ENCODE data around the gene ACAD10. TPM values are rescaled to one million over a fixed set of nuclear protein-coding genes. Genes with fewer than 3 reads are reported as not detected.
A peak's percentile ranks its signal among the peaks of the same experiment; 100 is the strongest.

ACAD10 gene
- total and polyA plus RNA-seq, 10 of the 15 experiments (the other 5 are each of a cell fraction or from before 2014, with no cell fraction given), result 2.9 to 21.9 (median 17.5) TPM

GRCh38 chr12:111788178-111788654 is 102.4 kb downstream of the ACAD10 start:
- in situ Hi-C loops (cut with MboI) (no loop called here), intact Hi-C loops (cut with micrococcal nuclease; ENCODE audit: unreplicated experiment) (loop anchor here (1.0 to 10.0 kb wide), 3 partner anchors 35 to 393 kb away; no protein-coding TSS in a partner anchor)
- POLR2A ChIA-PET, result interaction anchor here (0.5 kb wide), 1 partner anchor 1501 kb away, joined by 4 read pairs; no protein-coding TSS in a partner anchor
- no peaks in the 10 kb centered on the region for H4K20me1 ChIP-seq (ENCODE audit: control insufficient read depth, insufficient read depth)
- no peak for TF ChIP-seq RELA (IDR thresholded peaks at IDR 0.05; ENCODE audit: borderline replicate concordance, partially characterized antibody)
- TF ChIP-seq, protein P1, sequence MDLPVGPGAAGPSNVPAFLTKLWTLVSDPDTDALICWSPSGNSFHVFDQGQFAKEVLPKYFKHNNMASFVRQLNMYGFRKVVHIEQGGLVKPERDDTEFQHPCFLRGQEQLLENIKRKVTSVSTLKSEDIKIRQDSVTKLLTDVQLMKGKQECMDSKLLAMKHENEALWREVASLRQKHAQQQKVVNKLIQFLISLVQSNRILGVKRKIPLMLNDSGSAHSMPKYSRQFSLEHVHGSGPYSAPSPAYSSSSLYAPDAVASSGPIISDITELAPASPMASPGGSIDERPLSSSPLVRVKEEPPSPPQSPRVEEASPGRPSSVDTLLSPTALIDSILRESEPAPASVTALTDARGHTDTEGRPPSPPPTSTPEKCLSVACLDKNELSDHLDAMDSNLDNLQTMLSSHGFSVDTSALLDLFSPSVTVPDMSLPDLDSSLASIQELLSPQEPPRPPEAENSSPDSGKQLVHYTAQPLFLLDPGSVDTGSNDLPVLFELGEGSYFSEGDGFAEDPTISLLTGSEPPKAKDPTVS (IDR thresholded peaks at IDR 0.05; ENCODE audit: low read depth, low read length), result no peak
- TF ChIP-seq, protein P2, sequence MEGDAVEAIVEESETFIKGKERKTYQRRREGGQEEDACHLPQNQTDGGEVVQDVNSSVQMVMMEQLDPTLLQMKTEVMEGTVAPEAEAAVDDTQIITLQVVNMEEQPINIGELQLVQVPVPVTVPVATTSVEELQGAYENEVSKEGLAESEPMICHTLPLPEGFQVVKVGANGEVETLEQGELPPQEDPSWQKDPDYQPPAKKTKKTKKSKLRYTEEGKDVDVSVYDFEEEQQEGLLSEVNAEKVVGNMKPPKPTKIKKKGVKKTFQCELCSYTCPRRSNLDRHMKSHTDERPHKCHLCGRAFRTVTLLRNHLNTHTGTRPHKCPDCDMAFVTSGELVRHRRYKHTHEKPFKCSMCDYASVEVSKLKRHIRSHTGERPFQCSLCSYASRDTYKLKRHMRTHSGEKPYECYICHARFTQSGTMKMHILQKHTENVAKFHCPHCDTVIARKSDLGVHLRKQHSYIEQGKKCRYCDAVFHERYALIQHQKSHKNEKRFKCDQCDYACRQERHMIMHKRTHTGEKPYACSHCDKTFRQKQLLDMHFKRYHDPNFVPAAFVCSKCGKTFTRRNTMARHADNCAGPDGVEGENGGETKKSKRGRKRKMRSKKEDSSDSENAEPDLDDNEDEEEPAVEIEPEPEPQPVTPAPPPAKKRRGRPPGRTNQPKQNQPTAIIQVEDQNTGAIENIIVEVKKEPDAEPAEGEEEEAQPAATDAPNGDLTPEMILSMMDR (IDR thresholded peaks at IDR 0.05 in 2 of 3, conservative IDR thresholded peaks at IDR 0.05 in 1 of 3; ENCODE audit: control insufficient read depth in 2 of 3, extremely low read depth in 1 of 3, insufficient read depth in 1 of 3, low read depth in 3 of 3, low read length in 3 of 3), result peak; percentile 57 to 83 (median 69)
- TF ChIP-seq HCFC1 (IDR thresholded peaks at IDR 0.05; ENCODE audit: low read length), result no peak
- TF ChIP-seq SMC3 (IDR thresholded peaks at IDR 0.05; ENCODE audit: borderline replicate concordance, low read length), result peak; percentile 85
- TF ChIP-seq RAD21 (IDR thresholded peaks at IDR 0.05; ENCODE audit: insufficient read depth, low read depth, low read length), result peak; percentile 79
- peak; percentile 35 for TF ChIP-seq MEF2B (IDR thresholded peaks at IDR 0.05; ENCODE audit: partially characterized antibody, poor library complexity, severe bottlenecking)
- 0 out of 2 replicates have a peak, but pooled peaks have one; percentile 17 for TF ChIP-seq YY1 (IDR thresholded peaks at IDR 0.05; ENCODE audit: low read depth, low read length)
- no peak for TF ChIP-seq CEBPB (IDR thresholded peaks at IDR 0.05; ENCODE audit: borderline replicate concordance in 1 of 2, low read depth in 2 of 2, low read length in 2 of 2)
- ATAC-seq (peak; percentile 98), FAIRE-seq (no peak), DNase-seq (ENCODE audit: low read depth, low spot score) (no peak)
- H3K9me3 ChIP-seq (replicated peaks; ENCODE audit: control insufficient read depth, insufficient read depth, low read length), result no peaks in the 10 kb centered on the region
- no peaks in the 10 kb centered on the region for H3K27me3 ChIP-seq (replicated peaks in 1 of 2; ENCODE audit: control insufficient read depth in 2 of 2, insufficient read depth in 2 of 2, low read length in 1 of 2)
- H3K4me1 ChIP-seq (ENCODE audit: control insufficient read depth, insufficient read depth, low read length), result no peaks in the 10 kb centered on the region
- no peak overlapping the region for H3K4me2 ChIP-seq (ENCODE audit: control insufficient read depth, insufficient read depth)
- H3K79me2 ChIP-seq (ENCODE audit: control insufficient read depth, insufficient read depth, low read length), result no peaks in the 10 kb centered on the region
- CTCF ChIA-PET, result interaction anchor here (0.5 to 6.0 kb wide), 11 partner anchors 12 to 337 kb away, joined by 3 to 44 read pairs (median 4); partner anchors contain the start of genes ACAD10 and BRAP
- no peak overlapping the region for H3K27ac ChIP-seq (ENCODE audit: control insufficient read depth, insufficient read depth)
- H3K36me3 ChIP-seq (ENCODE audit: control insufficient read depth in 2 of 2, insufficient read depth in 2 of 2, low read length in 1 of 2), result no peaks in the 10 kb centered on the region
- no peak overlapping the region for H3K9ac ChIP-seq (ENCODE audit: control insufficient read depth, insufficient read depth, low read length)
- no peak overlapping the region for H2AFZ ChIP-seq (ENCODE audit: control insufficient read depth, low read depth, low read length)
- WGBS (ENCODE audit: insufficient coverage, insufficient replicate concordance, low lambda C conversion rate, missing lambda C conversion rate), result 3% methylated on average over 8 of the region's 8 CpGs
- RAD21 ChIA-PET (ENCODE audit: unreplicated experiment), result interaction anchor here (0.7 to 1.9 kb wide), 4 partner anchors 25 to 35 kb away, joined by 3 to 5 read pairs (median 4); no protein-coding TSS in a partner anchor
- H3K4me3 ChIP-seq, result no peak overlapping the region
- BruUV-seq (replicated peaks), result no TSS peak
- SMC1A ChIA-PET (ENCODE audit: uncharacterized antibody, unreplicated experiment), result interaction anchor here (0.7 to 5.7 kb wide), 3 partner anchors 31 to 92 kb away, joined by 3 to 44 read pairs (median 3); no protein-coding TSS in a partner anchor
